ENCODE measurements around the gene HDAC3.

- TF ChIP-seq, protein P1, sequence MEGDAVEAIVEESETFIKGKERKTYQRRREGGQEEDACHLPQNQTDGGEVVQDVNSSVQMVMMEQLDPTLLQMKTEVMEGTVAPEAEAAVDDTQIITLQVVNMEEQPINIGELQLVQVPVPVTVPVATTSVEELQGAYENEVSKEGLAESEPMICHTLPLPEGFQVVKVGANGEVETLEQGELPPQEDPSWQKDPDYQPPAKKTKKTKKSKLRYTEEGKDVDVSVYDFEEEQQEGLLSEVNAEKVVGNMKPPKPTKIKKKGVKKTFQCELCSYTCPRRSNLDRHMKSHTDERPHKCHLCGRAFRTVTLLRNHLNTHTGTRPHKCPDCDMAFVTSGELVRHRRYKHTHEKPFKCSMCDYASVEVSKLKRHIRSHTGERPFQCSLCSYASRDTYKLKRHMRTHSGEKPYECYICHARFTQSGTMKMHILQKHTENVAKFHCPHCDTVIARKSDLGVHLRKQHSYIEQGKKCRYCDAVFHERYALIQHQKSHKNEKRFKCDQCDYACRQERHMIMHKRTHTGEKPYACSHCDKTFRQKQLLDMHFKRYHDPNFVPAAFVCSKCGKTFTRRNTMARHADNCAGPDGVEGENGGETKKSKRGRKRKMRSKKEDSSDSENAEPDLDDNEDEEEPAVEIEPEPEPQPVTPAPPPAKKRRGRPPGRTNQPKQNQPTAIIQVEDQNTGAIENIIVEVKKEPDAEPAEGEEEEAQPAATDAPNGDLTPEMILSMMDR (conservative IDR thresholded peaks at IDR 0.05 in 1 of 2, IDR thresholded peaks at IDR 0.05 in 1 of 2; ENCODE audit: extremely low read depth in 1 of 2, insufficient read depth in 1 of 2, low read depth in 1 of 2, low read length in 2 of 2) = no peak
- TF ChIP-seq EZH2 (IDR thresholded peaks at IDR 0.05; ENCODE audit: borderline replicate concordance, low read length) = no peak
These were observed 39.8 kb downstream of the HDAC3 start for GRCh38 chr5:141596867-141597266.
